Liver (tissue), 9 donors: ENCODE results near the gene RBSN. TPM values are rescaled to one million over a fixed set of nuclear protein-coding genes. Genes with fewer than 3 reads are reported as not detected.

ENCODE experiments used
- DNase-seq: peaks from one replicate; pipeline ENCODE4 v3.0.0-alpha.2; 2017; ENCODE audit warnings: low spot score
- H3K27ac ChIP-seq, 2 donors: one replicate each; pipeline ENCODE4 v1.7.0; 2013; ENCODE audit warnings: inconsistent platforms in 2 of 2, low read length in 2 of 2, control low read depth in 1 of 2, low read depth in 1 of 2, mild to moderate bottlenecking in 1 of 2
- H3K27me3 ChIP-seq, 4 donors: one replicate each; pipeline versions ENCODE4 v1.6.1 to v1.7.0; 2013; ENCODE audit warnings: low read length in 3 of 4, inconsistent platforms in 1 of 4, mild to moderate bottlenecking in 1 of 4, moderate library complexity in 1 of 4; ENCODE audit not compliant: control insufficient read depth in 4 of 4, insufficient read depth in 4 of 4
- H3K36me3 ChIP-seq, 4 donors: one replicate each; pipeline versions ENCODE4 v1.6.1 to v1.7.0; 2013; ENCODE audit warnings: low read length in 3 of 4, mild to moderate bottlenecking in 3 of 4, low read depth in 1 of 4, moderate library complexity in 1 of 4; ENCODE audit not compliant: control insufficient read depth in 4 of 4, insufficient read depth in 3 of 4
- H3K4me1 ChIP-seq, 4 donors: one replicate each; pipeline versions ENCODE4 v1.6.1 to v1.7.0; 2013; ENCODE audit warnings: low read length in 3 of 4, mild to moderate bottlenecking in 3 of 4, moderate library complexity in 1 of 4; ENCODE audit not compliant: control insufficient read depth in 4 of 4, insufficient read depth in 4 of 4
- H3K4me3 ChIP-seq, 3 donors: one replicate each; pipeline versions ENCODE4 v1.6.1 to v1.7.0; 2013; ENCODE audit warnings: low read length in 3 of 3, control low read depth in 1 of 3, low read depth in 1 of 3, mild to moderate bottlenecking in 1 of 3
- H3K9ac ChIP-seq, 2 donors: one replicate each; pipeline ENCODE4 v1.7.0; 2013; ENCODE audit warnings: low read length in 2 of 2, mild to moderate bottlenecking in 2 of 2, moderate library complexity in 2 of 2, control low read depth in 1 of 2, low read depth in 1 of 2
- H3K9me3 ChIP-seq, 4 donors: one replicate each; pipeline versions ENCODE4 v1.6.1 to v1.7.0; 2013; ENCODE audit warnings: low read length in 3 of 4; ENCODE audit not compliant: control insufficient read depth in 4 of 4
- EGR1 ChIP-seq, 2 donors: IDR thresholded peaks; 2 replicates each; pipeline ENCODE4 v1.6.1; 2016 to 2018; ENCODE audit warnings: antibody characterized with exemption in 2 of 2, low read depth in 2 of 2
- FOXA1 ChIP-seq: IDR thresholded peaks from 2 replicates; pipeline ENCODE4 v1.6.1; 2016; ENCODE audit warnings: antibody characterized with exemption
- FOXA2 ChIP-seq: IDR thresholded peaks from 2 replicates; pipeline ENCODE4 v1.6.1; 2016; ENCODE audit warnings: antibody characterized with exemption
- GABPA ChIP-seq, 2 donors: IDR thresholded peaks in 1 of 2; conservative IDR thresholded peaks in 1 of 2; 2 replicates each; pipeline ENCODE4 v1.6.1; 2016; ENCODE audit warnings: antibody characterized with exemption in 2 of 2, mild to moderate bottlenecking in 1 of 2, moderate library complexity in 1 of 2
- HNF4A ChIP-seq, 2 donors: conservative IDR thresholded peaks; 2 replicates each; pipeline ENCODE4 v1.6.1; 2016; ENCODE audit warnings: antibody characterized with exemption in 2 of 2, mild to moderate bottlenecking in 2 of 2
- RAD21 ChIP-seq, 2 donors: IDR thresholded peaks; 2 replicates each; pipeline ENCODE4 v1.6.1; 2016; ENCODE audit warnings: antibody characterized with exemption in 2 of 2, mild to moderate bottlenecking in 2 of 2
- RXRA ChIP-seq, 2 donors: IDR thresholded peaks; 2 replicates each; pipeline ENCODE4 v1.6.1; 2017 to 2018; ENCODE audit warnings: antibody characterized with exemption in 2 of 2, mild to moderate bottlenecking in 1 of 2
- SP1 ChIP-seq: IDR thresholded peaks from 2 replicates; pipeline ENCODE4 v1.6.1; 2018; ENCODE audit warnings: antibody characterized with exemption, mild to moderate bottlenecking
- TAF1 ChIP-seq: conservative IDR thresholded peaks from 2 replicates; pipeline ENCODE4 v1.6.1; 2016; ENCODE audit warnings: antibody characterized with exemption, mild to moderate bottlenecking
- WGBS: extraction: QIAGEN DNeasy Blood & Tissue Kit; methylation state at CpG from one replicate; pipeline ENCODE4 v1.1.7; 2013; 5-methylcytosine and 5-hydroxymethylcytosine counted together
- polyA plus RNA-seq, 2 donors: library from polyadenylated mRNA; stranded (reverse) in 1 of 2; unstranded in 1 of 2; fragments of 200-250 nt in 1 of 2; fragments of >200 nt in 1 of 2; fragmentation: Nextera tagmentation in 1 of 2; extraction: Ambion mirVana in 1 of 2; gene quantifications; one replicate each; pipeline versions ENCODE4 v1.2.1 to v1.2.3, GENCODE V29; 2013 to 2015
- total RNA-seq, 2 donors: library from RNA; depleted of rRNA; stranded (reverse); fragments of >200 nt; gene quantifications; one replicate each; pipeline ENCODE4 v1.2.3, GENCODE V29; 2014
- TF ChIP-seq, protein P1 (sequence below): IDR thresholded peaks from 2 replicates; pipeline ENCODE4 v1.6.1; 2016; ENCODE audit warnings: antibody characterized with exemption
- TF ChIP-seq, protein P2 (sequence below): fragments of 150-350 bp; IDR thresholded peaks from 2 replicates; pipeline ENCODE4 v1.5.1; 2017; ENCODE audit warnings: improper control_type of control experiment, low read depth, low read length; ENCODE audit not compliant: missing input control
- TF ChIP-seq, protein P3 (sequence below): IDR thresholded peaks from 2 replicates; pipeline ENCODE4 v1.6.1; 2016; ENCODE audit warnings: antibody characterized with exemption, mild to moderate bottlenecking
- TF ChIP-seq, protein P4 (sequence below): IDR thresholded peaks from 2 replicates; pipeline ENCODE4 v1.6.1; 2016; ENCODE audit warnings: antibody characterized with exemption
- donor health status: healthy.
- donor health status: healthy.
- donor health status: healthy.
- donor health status: healthy.
- donor health status: healthy.

The RBSN gene
- total and polyA plus RNA-seq, 4 donors = 5.6 to 18.3 (median 11.9) TPM

DNA sequence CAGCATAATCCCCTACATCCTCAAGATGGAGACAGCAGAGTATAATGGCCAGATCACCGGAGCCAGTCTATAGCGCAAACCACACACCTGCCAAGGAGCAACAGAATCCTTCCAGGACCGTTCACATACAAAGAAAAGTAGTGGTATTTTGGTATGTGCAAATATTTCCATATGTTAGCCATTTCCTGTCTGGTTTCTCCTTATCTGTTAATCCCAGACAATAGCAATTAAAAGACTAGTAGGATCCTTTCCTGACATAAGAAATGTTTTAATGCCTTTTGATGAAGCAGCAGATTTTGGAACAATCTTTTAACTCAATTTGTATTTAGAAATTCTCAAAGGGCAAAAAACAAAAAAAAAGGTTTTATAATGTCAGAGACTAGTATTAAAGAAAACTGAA is 56.0 kb downstream of the RBSN start:
- 86% methylated on average over 3 of the region's 3 CpGs for WGBS
- no peak overlapping the region for H3K27ac ChIP-seq
- TF ChIP-seq GABPA (IDR thresholded peaks at IDR 0.05 in 1 of 2, conservative IDR thresholded peaks at IDR 0.05 in 1 of 2) = no peak
- no peak for TF ChIP-seq TAF1
- TF ChIP-seq HNF4A (conservative IDR thresholded peaks at IDR 0.05) = no peak
- no peak for TF ChIP-seq EGR1 (IDR thresholded peaks at IDR 0.05; ENCODE audit: low read depth in 2 of 2)
- TF ChIP-seq, protein P1, sequence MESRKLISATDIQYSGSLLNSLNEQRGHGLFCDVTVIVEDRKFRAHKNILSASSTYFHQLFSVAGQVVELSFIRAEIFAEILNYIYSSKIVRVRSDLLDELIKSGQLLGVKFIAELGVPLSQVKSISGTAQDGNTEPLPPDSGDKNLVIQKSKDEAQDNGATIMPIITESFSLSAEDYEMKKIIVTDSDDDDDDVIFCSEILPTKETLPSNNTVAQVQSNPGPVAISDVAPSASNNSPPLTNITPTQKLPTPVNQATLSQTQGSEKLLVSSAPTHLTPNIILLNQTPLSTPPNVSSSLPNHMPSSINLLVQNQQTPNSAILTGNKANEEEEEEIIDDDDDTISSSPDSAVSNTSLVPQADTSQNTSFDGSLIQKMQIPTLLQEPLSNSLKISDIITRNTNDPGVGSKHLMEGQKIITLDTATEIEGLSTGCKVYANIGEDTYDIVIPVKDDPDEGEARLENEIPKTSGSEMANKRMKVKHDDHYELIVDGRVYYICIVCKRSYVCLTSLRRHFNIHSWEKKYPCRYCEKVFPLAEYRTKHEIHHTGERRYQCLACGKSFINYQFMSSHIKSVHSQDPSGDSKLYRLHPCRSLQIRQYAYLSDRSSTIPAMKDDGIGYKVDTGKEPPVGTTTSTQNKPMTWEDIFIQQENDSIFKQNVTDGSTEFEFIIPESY = no peak
- TF ChIP-seq, protein P2, sequence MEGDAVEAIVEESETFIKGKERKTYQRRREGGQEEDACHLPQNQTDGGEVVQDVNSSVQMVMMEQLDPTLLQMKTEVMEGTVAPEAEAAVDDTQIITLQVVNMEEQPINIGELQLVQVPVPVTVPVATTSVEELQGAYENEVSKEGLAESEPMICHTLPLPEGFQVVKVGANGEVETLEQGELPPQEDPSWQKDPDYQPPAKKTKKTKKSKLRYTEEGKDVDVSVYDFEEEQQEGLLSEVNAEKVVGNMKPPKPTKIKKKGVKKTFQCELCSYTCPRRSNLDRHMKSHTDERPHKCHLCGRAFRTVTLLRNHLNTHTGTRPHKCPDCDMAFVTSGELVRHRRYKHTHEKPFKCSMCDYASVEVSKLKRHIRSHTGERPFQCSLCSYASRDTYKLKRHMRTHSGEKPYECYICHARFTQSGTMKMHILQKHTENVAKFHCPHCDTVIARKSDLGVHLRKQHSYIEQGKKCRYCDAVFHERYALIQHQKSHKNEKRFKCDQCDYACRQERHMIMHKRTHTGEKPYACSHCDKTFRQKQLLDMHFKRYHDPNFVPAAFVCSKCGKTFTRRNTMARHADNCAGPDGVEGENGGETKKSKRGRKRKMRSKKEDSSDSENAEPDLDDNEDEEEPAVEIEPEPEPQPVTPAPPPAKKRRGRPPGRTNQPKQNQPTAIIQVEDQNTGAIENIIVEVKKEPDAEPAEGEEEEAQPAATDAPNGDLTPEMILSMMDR = no peak
- no peak for TF ChIP-seq RXRA (IDR thresholded peaks at IDR 0.05)
- TF ChIP-seq, protein P3, sequence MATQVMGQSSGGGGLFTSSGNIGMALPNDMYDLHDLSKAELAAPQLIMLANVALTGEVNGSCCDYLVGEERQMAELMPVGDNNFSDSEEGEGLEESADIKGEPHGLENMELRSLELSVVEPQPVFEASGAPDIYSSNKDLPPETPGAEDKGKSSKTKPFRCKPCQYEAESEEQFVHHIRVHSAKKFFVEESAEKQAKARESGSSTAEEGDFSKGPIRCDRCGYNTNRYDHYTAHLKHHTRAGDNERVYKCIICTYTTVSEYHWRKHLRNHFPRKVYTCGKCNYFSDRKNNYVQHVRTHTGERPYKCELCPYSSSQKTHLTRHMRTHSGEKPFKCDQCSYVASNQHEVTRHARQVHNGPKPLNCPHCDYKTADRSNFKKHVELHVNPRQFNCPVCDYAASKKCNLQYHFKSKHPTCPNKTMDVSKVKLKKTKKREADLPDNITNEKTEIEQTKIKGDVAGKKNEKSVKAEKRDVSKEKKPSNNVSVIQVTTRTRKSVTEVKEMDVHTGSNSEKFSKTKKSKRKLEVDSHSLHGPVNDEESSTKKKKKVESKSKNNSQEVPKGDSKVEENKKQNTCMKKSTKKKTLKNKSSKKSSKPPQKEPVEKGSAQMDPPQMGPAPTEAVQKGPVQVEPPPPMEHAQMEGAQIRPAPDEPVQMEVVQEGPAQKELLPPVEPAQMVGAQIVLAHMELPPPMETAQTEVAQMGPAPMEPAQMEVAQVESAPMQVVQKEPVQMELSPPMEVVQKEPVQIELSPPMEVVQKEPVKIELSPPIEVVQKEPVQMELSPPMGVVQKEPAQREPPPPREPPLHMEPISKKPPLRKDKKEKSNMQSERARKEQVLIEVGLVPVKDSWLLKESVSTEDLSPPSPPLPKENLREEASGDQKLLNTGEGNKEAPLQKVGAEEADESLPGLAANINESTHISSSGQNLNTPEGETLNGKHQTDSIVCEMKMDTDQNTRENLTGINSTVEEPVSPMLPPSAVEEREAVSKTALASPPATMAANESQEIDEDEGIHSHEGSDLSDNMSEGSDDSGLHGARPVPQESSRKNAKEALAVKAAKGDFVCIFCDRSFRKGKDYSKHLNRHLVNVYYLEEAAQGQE = no peak
- TF ChIP-seq FOXA1 = no peak
- no peaks in the 10 kb centered on the region for H3K4me1 ChIP-seq
- no peak overlapping the region for H3K4me3 ChIP-seq
- peaks cover 11 to 76% (median 61%) of the 10 kb centered on the region in 4 donors for H3K36me3 ChIP-seq
- DNase-seq = no peak
- H3K9me3 ChIP-seq = no peaks in the 10 kb centered on the region
- no peak overlapping the region for H3K9ac ChIP-seq
- H3K27me3 ChIP-seq = no peaks in the 10 kb centered on the region

DNA sequence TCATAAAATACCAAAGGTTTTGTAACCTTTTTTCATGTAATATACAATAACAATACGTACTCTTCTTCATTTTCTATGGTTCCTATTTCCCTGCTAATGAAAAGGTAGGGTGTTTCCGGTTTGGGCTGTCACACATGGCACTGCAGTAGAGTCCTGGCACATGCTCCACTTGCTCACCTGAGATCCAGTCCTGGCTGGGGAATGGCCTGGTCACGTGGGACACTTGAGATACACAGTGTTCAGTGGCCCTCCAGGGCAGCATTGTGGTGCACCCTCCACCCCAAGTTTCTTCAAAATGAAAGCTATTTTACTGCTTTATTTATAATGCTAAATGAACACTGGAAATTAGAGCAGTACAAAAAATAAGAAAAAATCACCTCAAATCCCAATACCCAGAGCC is 57.0 kb downstream of the RBSN start:
- TF ChIP-seq, protein P2 = no peak
- no peak for TF ChIP-seq SP1
- TF ChIP-seq, protein P4, sequence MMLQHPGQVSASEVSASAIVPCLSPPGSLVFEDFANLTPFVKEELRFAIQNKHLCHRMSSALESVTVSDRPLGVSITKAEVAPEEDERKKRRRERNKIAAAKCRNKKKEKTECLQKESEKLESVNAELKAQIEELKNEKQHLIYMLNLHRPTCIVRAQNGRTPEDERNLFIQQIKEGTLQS = no peak
- TF ChIP-seq FOXA2 = no peak
- no peak for TF ChIP-seq RAD21 (IDR thresholded peaks at IDR 0.05)
- TF ChIP-seq HNF4A (conservative IDR thresholded peaks at IDR 0.05) = no peak
- TF ChIP-seq, protein P1 = no peak
- TF ChIP-seq FOXA1 = no peak
- H3K36me3 ChIP-seq = peaks cover 8 to 75% (median 62%) of the 10 kb centered on the region in 4 donors
- no peak overlapping the region for H3K9ac ChIP-seq
- WGBS = 89% methylated on average over 3 of the region's 3 CpGs
- H3K4me3 ChIP-seq = no peak overlapping the region
- no peak overlapping the region for H3K27ac ChIP-seq
- no peaks in the 10 kb centered on the region for H3K27me3 ChIP-seq
- no peaks in the 10 kb centered on the region for H3K9me3 ChIP-seq
- no peaks in the 10 kb centered on the region for H3K4me1 ChIP-seq
- no peak for DNase-seq
